Measurements from ENCODE around the gene SH3RF2.

Gene SH3RF2

GRCh38 chr5:145971108-145971507, 34.7 kb downstream of the SH3RF2 start:
- no peaks in the 10 kb centered on the region for H3K79me2 ChIP-seq (ENCODE audit: insufficient read depth, low read length)
- H3K4me3 ChIP-seq (ENCODE audit: low read depth, low read length, poor library complexity, severe bottlenecking): no peak overlapping the region
- TF ChIP-seq EZH2 (IDR thresholded peaks at IDR 0.05; ENCODE audit: borderline replicate concordance, low read length) (no peak), CTCF (IDR thresholded peaks at IDR 0.05; ENCODE audit: low read length) (no peak)
- H3K27ac ChIP-seq (ENCODE audit: low read depth, low read length, poor library complexity, severe bottlenecking): no peak overlapping the region
- no peaks in the 10 kb centered on the region for H3K27me3 ChIP-seq (ENCODE audit: insufficient read depth, low read length)
- H3K4me2 ChIP-seq (ENCODE audit: low read length): no peak overlapping the region
- no peaks in the 10 kb centered on the region for H3K36me3 ChIP-seq (ENCODE audit: insufficient read depth, low read length)
- no peaks in the 10 kb centered on the region for H4K20me1 ChIP-seq (ENCODE audit: insufficient read depth, low read length)
- no peak overlapping the region for H2AFZ ChIP-seq (ENCODE audit: low read length)
- no peaks in the 10 kb centered on the region for H3F3A ChIP-seq (ENCODE audit: insufficient read depth, low read length)
- no peaks in the 10 kb centered on the region for H3K9me3 ChIP-seq (ENCODE audit: low read length)
- no peaks in the 10 kb centered on the region for H3K4me1 ChIP-seq (ENCODE audit: insufficient read depth, low read length, severe bottlenecking)
- H3K9me2 ChIP-seq (ENCODE audit: low read depth, low read length): no peaks in the 10 kb centered on the region
- H3K9ac ChIP-seq (ENCODE audit: low read length): no peak overlapping the region

GRCh38 chr5:145971701-145972100, 35.3 kb downstream of the SH3RF2 start:
- H3K4me2 ChIP-seq (ENCODE audit: low read length): no peak overlapping the region

GRCh38 chr5:145975001-145975360, 38.6 kb downstream of the SH3RF2 start:
- H3K9ac ChIP-seq (ENCODE audit: low read length): no peak overlapping the region
- no peaks in the 10 kb centered on the region for H3K9me3 ChIP-seq (ENCODE audit: low read length)
- H3K4me2 ChIP-seq (ENCODE audit: low read length): no peak overlapping the region
- H3K9me2 ChIP-seq (ENCODE audit: low read depth, low read length): no peaks in the 10 kb centered on the region
- no peaks in the 10 kb centered on the region for H3K4me1 ChIP-seq (ENCODE audit: insufficient read depth, low read length, severe bottlenecking)
- no peaks in the 10 kb centered on the region for H3K36me3 ChIP-seq (ENCODE audit: insufficient read depth, low read length)
- no peaks in the 10 kb centered on the region for H3K27me3 ChIP-seq (ENCODE audit: insufficient read depth, low read length)
- TF ChIP-seq EZH2 (IDR thresholded peaks at IDR 0.05; ENCODE audit: borderline replicate concordance, low read length) (no peak), CTCF (IDR thresholded peaks at IDR 0.05; ENCODE audit: low read length) (no peak)
- H3K4me3 ChIP-seq (ENCODE audit: low read depth, low read length, poor library complexity, severe bottlenecking): no peak overlapping the region
- H4K20me1 ChIP-seq (ENCODE audit: insufficient read depth, low read length): no peaks in the 10 kb centered on the region
- H3K27ac ChIP-seq (ENCODE audit: low read depth, low read length, poor library complexity, severe bottlenecking): no peak overlapping the region
- no peaks in the 10 kb centered on the region for H3K79me2 ChIP-seq (ENCODE audit: insufficient read depth, low read length)
- no peak overlapping the region for H2AFZ ChIP-seq (ENCODE audit: low read length)
- H3F3A ChIP-seq (ENCODE audit: insufficient read depth, low read length): no peaks in the 10 kb centered on the region

More at GRCh38 chr5:145971701-145972100, 35.3 kb downstream of the SH3RF2 start:
- Histone ChIP-seq H3K27me3 (ENCODE audit: insufficient read depth, low read length) (no peaks in the 10 kb centered on the region), H3K9ac (ENCODE audit: low read length) (no peak overlapping the region), H3K79me2 (ENCODE audit: insufficient read depth, low read length) (no peaks in the 10 kb centered on the region), H2AFZ (ENCODE audit: low read length) (no peak overlapping the region), H3K36me3 (ENCODE audit: insufficient read depth, low read length) (no peaks in the 10 kb centered on the region), H3K27ac (ENCODE audit: low read depth, low read length, poor library complexity, severe bottlenecking) (no peak overlapping the region), H3K9me3 (ENCODE audit: low read length) (no peaks in the 10 kb centered on the region), H3K9me2 (ENCODE audit: low read depth, low read length) (no peaks in the 10 kb centered on the region), H4K20me1 (ENCODE audit: insufficient read depth, low read length) (no peaks in the 10 kb centered on the region), H3K4me3 (ENCODE audit: low read depth, low read length, poor library complexity, severe bottlenecking) (no peak overlapping the region), H3K4me1 (ENCODE audit: insufficient read depth, low read length, severe bottlenecking) (no peaks in the 10 kb centered on the region), H3F3A (ENCODE audit: insufficient read depth, low read length) (no peaks in the 10 kb centered on the region)
- TF ChIP-seq EZH2 (IDR thresholded peaks at IDR 0.05; ENCODE audit: borderline replicate concordance, low read length) (no peak), CTCF (IDR thresholded peaks at IDR 0.05; ENCODE audit: low read length) (no peak)

Measured in OCI-LY1 (cell line).